NCI-H1436 (cell line): Measurements from ENCODE around the gene KLF12.

Source experiments
- DNase-seq: peaks from one replicate; lab custom pipeline; 2025; lab: John Stamatoyannopoulos, UW

Gene KLF12

DNA sequence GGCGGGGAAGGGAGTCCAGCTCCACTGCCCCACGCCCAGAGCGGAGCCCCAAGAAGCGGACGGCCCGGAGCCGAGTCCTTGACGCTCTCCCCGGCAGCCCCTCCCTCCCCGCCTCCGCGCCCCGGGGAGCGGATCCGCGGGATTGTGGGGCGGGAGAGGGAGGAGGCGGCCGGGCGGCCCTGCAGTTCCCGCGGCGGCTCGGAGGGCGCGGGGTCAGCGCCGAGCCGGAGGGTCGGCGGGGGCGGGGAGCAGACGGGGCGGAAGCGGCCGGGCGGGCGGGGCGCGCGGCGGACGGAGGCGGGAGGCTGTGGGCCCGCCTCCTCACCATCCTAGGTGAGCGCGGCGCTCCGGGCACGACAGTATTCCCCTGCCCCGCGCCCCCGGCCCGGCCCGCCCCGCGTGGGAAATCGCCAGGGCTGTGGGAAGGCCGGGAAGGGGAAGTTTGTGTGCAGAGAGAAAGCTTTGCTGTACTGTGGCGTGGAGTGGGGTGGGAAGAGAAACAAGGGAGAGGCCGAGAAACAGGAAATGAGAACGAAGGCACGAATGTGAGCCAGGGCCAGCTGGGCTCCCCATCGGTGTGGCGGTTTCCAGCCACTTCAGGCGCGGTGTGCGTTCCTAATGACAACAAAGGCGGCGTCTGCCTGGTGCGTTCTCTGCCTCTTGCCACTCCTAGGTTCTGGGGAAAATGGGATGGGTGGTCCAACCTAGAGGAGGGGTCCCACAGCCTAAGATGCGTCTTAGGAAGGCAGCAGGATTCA, 1.3 kb upstream of the KLF12 start:
- DNase-seq = peak; percentile 71

DNA sequence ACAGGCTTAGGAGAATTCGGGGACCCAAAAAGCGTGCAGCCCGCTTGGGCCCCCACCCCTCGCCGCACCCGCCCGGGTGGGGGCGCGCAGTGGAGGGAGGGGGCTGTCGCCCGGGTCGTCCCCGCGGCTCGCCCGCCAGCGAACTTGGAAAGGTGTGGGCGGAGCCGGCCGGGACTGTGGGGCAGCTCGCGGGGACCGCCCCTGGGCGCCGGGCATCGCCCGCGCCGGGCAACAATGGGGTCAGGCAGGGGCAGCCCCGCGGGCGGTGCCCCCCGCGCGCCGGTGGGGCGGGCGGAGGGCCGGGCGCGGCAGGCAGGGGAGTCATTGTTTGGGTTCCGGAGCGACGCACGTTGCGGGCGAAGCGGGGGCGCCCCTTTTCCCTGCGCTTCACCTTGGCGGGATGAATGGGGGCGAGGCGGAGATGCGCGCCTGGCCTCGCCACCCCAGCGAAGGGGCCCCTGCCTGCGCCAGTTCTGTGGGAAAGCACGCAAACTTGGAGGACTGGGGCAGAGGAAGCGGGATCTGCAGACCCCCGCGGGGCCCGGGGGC, 647 bp upstream of the KLF12 start:
- DNase-seq = peak; percentile 78

DNA sequence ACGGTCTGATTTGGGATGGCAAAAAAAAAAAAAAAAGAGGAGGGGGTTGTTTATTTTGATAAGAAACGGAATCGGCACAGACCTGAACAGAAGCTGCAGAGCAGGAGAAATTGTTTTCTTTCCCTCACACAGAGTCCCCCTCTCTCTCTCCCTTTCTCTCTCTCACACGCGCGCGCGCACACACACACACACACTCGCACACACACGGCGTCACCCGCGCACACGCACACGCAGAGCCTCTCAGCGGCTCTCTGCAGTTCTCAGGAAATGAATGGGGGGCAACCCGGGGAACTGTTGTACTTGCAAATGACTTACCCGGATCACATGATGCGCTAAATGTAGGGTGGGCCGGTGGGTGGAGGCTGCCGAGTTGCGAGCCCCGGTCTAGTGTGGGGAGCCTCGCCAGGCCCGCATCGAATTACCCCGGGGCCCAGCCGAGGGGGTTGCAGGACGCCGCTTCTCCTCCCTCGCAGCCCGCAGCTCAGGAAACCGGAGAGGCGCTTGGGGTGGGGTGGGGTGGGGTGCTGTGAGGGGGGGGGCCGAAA, 475 bp downstream of the KLF12 start:
- peak; percentile 91 for DNase-seq

DNA sequence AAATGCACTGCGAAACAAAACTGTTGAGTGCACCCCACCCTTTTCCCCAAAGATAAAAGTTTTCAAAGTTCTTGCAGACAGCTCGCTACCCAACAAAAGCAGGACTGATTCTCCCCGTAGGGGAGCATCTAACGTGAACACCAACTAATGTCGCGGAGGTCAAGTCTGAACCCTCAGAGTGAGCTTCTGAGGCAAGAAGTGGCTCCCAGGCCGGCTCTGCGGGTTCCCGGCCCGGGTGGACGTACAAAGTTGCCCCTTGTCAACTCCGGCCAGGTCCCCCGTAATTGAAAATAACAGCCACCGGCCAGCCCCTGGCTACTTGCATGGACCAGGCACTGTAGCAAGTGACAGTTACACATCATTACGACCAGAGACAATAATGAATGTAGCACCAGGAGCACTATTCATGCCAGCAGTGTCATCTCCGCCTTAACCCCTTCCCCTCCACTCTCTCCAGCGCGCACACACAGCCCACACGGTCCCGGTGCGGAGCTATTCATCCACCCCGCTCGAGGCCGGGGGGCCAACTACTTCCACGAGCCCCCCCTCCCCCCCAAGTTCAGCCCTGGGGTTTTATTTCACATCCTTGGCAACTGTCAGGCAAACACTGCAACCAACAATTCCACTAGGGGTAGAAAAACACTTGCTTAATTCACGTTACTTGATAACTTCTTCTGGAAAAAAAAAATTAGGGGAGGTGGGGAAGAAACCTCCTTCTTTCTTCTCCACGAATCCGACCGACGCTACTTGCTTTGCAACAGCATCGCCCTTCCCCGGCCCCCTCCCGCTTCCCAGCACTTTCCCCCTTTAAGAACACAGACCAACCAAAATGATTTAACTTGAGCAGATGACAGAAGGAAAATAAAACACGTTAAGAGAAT, 1.2 kb downstream of the KLF12 start:
- DNase-seq = no peak

DNA sequence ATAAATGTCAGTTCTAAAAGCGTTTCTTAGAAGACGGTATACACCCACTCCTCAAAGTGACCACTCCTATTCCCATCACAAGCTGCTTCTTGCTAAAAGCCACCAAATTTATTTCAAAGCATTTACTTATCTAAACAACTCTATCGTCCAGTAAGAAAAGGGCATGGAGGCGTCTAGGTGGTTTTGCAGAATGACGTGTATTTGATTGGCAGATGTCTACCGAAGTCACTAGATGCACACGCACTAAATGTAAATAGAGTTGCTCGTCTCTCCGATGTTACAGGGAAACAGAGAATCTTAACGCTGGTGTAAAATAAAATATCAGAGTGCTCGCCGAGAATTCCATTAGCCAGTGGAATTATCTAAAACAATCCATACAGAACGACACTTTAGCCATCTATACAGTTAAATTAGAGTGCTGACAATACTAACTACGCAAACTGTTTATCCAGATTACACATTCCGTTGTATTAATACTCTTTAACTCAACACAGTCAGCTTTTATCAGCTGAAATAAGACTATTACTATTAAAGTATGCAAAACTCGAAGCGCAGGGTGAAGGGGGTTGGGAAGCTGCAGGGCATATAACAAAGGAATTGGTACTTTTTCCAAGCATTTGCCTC, 1.9 kb downstream of the KLF12 start:
- no peak for DNase-seq

DNA sequence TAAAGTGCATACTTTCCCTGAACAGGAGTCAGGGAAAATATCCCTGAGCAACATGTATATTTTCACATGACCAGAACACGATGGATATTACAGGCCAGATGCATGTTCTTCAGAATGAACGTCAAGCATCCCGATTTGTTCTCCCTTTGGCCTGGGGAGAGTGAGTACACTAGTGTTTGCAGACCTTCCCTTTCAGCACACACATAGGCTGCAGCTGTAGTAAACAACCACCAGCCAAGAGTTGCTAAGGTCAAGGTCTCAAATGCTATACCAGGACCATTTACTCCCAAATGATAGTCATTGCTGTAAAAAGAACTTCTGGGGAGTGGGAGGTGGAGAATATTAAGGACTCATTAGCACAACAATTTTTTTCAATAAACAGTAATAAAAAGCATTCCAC, 3.0 kb downstream of the KLF12 start:
- no peak for DNase-seq

DNA sequence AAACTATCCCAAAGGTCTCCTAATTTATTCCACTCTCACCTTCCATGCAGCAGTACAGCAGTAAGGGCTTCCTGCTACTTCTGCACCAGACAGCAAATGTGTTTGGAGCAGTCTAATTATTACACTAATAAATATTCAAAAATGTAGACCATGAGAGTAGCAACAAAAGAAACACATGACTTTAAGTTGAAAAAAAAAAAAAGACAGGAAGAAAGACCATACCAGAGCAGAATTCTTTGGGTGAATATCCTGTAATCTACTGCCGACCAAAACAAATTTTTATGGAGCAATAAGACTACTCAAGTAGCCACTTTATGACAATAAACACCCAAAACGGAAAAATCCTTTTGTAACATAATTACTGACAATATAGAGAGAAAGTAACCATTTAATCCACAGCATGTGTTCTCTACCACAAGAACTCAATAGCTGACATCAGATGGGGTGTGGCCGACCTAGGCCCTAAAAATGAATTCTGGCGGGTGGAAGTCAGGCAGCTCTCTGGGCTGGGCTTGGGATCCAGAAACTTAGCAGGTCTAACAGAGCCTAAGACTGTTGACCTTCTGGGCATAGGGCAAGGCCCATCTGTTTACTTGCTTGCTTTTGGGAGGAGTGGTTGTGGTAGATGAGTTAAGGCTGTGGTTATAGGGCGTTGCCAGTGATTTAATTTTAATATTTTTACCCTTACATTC, 4.6 kb downstream of the KLF12 start:
- DNase-seq = no peak

DNA sequence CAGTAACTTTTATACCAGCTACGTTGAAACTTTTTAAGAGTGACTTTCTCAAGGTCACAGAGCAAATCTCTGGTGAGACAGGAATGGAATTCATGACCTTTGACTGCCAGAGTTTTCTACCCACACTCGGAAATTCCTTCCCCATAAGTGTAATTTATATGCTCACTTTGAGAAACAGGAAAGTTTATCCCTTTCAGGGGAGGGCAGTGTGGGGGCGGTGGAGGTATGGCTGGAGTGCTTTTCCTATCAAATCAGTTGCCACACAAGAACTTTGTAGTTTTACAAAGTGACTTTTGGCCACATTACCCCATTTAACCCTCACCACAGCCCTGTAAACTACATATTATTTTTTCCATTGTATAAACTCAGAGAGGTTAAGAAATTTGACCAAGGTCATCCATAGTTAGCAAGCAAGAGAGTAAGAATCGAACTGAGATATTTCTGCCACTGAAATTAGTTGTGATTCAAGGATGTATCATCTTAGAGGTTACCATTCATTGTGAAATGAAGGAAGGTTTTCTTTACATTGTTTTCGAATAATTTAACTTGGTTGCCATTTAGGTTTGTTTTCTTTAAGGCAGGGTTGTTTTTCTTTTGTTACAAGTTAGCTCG, 5.9 kb downstream of the KLF12 start:
- DNase-seq = no peak

DNA sequence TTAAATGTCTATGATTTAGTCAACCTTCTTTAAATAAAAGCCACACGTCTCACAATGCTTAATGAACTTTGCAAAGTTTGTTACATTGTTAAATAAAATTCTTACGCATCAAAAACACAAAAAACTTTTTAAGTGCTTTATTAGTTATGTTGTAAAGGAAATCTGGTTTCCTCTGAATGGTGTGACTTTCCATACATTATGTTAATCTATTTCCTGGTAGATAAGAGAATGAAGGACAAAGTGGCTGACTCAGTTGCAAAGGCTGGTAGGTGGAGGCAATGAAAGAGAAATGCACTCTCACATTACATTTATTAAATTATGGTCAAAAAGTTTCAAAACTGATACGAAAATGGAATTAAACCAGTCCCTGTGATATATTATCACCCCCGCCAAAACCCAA, 15.9 kb downstream of the KLF12 start:
- no peak for DNase-seq

DNA sequence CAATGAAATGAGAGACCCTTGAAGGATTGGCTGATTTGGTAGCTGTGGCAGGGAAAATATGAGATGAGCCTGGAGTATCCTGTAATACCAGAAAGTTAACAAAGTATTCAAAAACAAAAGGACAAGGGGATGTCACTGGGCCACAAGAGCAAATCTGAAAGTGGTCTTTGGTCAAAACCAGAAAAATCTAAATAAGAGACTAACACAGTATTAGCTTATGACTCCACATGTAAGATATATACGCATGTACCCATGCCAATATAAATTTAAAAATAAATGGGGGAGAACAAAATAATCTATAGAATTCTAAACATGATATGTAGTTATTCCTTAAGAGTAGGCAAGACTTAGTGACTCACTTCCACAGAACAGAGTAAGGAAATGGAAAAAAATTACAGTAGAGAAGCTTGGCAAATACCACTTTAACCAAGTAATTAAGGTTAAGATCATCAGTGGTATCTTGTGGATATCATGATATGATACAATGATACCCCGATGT, 16.9 kb downstream of the KLF12 start:
- no peak for DNase-seq

DNA sequence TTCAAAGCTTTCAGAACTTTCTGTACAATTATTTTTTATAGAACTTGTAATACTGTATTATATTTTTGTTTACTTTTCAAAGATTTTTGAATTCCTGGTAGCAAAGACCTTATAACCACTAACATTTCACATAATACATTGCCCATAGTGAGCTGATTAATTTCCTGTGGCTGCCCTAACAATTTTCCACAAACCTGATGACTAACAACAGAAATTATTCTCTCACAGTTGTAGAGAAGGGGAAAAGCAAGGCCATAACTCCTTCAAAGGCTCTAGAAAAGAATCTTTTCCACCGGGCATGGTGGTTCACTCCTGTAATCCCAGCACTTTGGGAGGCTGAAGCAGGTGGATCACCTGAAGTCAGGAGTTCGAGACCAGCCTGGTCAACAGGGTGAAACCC, 19.1 kb downstream of the KLF12 start:
- no peak for DNase-seq

DNA sequence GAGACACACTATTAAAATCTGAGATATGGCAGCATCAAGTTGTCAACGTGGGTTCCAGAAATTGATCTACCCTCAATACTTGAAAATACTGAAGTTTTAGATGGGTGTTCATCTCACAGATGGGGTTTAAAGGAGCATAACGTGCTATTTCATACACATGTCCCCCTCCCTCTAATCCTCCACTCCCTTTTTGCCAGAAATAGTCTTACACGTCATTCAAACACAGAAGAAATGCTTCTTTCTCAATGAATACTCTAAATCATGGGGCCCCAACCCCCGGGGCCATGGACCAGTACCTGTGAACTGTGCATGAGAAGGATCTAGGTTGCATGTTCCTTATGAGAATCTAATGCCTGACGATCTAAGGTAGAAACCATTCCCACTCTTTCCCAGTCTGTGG, 19.6 kb downstream of the KLF12 start:
- DNase-seq = no peak

DNA sequence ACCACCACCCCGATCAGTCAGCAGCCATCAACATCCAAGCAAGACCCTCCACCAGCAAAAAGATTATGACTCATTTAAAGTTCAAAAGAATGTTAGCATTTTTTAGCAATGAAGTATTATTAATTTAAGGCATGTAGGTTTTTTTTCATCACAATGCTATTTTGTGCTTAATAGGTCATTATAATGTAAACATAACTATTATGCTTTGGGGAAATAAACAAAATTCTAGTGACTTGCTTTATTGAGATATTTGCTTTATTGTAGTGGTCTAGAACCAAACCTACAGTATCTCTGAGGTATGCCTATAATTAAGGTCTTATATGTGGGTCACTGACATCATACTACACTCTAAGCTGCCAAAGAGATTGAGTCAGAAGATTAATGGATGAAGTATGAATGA, 20.0 kb downstream of the KLF12 start:
- no peak for DNase-seq

DNA sequence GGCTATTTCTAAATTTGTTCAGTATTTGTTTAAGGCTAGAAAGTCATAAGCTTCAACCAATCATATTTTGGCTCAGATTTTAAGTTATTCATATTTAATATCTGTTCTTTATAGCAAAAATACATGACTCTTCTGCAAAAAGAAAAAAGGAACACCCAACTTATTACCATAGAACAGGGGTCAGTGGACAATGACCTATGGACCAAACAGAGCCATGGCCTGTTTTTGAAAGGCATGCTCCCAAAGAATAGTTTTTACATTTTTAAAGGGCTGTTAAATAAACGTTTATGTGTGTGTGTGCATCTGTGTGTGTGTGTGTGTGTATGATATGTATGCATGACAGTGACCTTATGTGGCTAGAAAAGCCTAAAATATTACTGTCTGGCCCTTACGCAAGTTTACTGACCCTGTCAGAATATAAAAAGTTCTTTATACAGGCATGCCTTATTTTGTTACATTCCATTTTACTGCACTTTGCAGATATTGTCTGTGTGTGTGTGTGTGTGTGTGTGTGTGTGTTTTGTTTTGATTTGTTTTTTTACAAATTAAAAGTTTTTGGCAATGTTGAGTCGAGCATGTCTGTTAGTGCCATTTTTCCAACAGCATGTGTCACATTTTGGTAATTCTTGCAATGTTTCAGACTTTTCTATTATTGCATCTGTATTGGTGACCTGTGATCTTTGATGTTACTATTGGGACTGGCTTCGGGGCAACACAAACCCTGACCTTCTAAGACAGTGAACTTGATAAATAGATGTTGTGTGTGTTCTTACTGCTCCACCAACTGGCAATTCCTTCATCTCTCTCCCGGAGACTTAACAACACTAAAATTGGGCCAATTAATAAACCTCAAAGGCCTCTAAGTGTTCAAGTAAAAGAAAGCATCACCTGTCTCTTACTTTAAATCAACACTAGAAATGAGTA, 22.0 kb downstream of the KLF12 start:
- no peak for DNase-seq

DNA sequence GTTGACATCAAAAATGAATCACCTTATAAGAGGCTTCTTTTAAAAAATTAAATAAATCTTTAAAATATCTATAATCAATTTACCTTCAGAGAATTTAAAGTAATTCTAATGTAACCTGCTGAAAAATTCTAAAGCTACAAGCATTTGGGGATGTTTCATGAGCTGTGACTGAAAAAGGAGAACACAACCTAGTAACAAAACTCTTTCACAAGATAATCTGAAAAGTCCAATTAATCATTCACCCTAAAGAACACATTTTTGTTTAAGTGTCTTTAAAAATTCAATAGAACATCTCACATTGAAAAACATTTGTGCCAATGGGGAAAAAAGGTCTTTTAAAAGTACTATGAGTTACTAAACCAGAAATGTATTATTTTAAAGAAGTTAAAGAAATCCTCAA, 22.8 kb downstream of the KLF12 start:
- DNase-seq = no peak

DNA sequence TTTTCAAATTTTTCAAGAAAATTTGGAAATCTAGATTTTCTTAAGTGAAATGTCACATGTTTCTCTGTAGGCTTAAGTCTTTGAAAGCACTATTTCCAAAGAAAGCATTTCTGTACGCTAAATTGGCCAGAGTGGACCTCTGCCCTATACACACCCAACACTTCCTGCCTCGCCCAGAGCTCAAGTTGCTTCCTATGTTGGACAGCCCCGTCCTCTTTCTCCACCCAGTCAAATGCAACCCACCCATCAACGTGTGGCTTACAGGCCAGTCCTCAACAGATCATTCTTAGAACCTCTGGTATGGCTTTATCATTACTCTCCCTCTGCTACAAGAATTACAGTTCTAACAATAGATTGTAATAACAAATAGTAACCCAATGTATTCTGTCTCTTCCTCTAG, 24.2 kb downstream of the KLF12 start:
- DNase-seq = no peak

DNA sequence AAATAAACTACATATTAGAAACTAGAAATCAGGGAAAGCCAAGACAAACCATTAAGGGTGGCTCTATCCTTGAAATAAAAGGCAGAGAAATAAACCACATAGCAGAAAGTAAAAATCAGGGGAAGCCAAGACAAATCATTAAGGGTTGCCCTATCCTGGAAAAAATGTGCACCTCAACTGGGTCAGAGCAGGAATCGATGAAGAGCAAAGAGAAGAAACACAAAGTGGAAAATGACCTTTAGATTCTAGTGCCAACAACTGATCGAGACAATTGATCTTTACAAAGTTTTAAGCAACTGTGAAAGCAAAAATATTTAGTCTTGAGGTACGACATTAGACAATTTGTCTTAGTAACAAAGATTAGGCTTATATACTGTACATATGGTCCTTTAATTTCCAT, 26.6 kb downstream of the KLF12 start:
- no peak for DNase-seq

DNA sequence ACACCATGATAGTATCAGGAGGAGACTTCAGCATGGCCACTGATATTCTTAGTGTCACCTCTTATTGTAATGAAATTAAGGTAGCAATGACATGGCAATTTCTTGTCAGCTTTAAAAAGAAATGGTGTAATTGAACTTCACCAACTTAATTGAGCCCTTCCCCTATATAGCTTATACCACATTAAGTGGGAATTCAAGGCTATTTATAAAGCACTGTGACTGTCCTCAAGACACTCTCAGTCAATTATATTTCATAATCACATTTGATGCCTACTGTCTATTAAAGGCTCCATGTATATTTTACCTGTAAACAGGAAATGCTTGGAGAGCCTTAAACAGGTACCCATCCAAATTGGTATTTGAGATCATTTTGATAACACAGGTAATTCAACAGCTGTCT, 28.3 kb downstream of the KLF12 start:
- no peak for DNase-seq

DNA sequence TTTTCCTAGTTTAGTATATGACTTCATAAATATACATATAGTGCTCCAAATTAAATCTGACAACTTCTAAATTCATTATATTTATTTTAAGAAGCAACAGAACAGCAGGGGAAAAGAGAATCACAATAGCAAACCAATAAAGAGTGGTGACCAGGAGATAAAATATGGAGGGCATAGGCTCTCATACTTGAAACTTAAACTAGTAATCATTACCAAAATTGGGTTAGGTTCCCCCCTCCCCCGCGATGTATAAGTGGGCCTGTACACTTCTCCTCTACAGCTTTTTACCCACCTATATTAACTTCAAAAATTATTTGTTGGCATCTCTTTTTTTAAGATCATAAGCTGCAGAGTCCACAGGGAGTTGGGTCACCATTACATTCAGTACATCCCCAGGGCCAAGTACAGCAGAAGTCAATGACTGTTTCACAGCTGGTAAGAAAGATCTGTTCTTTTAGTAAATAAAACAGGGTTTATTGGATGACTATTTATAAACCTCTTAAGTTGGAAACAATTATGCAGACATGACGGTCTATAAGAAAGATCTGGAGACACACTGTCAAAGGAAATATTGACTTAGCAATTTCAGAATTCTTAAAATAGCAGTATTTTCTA, 29.4 kb downstream of the KLF12 start:
- no peak for DNase-seq
